Activated naive CD8-positive, alpha-beta T cell treated with anti-CD3 and anti-CD28 coated beads, Interleukin-2, amount 50 U/mL, for 24 hours (primary cell): ENCODE results near the gene ETHE1.

Experiments used
- ATAC-seq: fragments of 150-1000 bp; cut with Tn5 transposase; one replicate; pipeline ENCODE4 v1.10.0; 2021
- DNase-seq: peaks from one replicate; pipeline ENCODE4 v3.0.0; 2021
- H3K27ac Mint-ChIP-seq: one replicate; pipeline ENCODE4 v1.8.0; 2021; ENCODE audit warnings: mild to moderate bottlenecking, mixed read lengths
- H3K27me3 Mint-ChIP-seq: one replicate; pipeline ENCODE4 v1.8.0; 2021; ENCODE audit warnings: mixed read lengths
- H3K36me3 Mint-ChIP-seq: one replicate; pipeline ENCODE4 v1.8.0; 2021; ENCODE audit warnings: low read depth, mixed read lengths
- H3K4me1 Mint-ChIP-seq: one replicate; pipeline ENCODE4 v1.8.0; 2021; ENCODE audit warnings: mixed read lengths
- H3K4me3 Mint-ChIP-seq: one replicate; pipeline ENCODE4 v1.8.0; 2021; ENCODE audit warnings: mild to moderate bottlenecking, moderate library complexity, mixed read lengths
- H3K9me3 Mint-ChIP-seq: one replicate; pipeline ENCODE4 v1.8.0; 2021; ENCODE audit warnings: mixed read lengths

Gene ETHE1

GRCh38 chr19:43499042-43499441, 28.0 kb downstream of the ETHE1 start:
- Mint-ChIP-seq H3K9me3 (no peaks in the 10 kb centered on the region), H3K27ac (no peak overlapping the region), H3K27me3 (no peaks in the 10 kb centered on the region), H3K4me1 (peaks cover 16% of the 10 kb centered on the region), H3K4me3 (no peak overlapping the region), H3K36me3 (peaks cover 6% of the 10 kb centered on the region)
- ATAC-seq (no peak), DNase-seq (no peak)

- Mint-ChIP-seq H3K36me3 (peaks cover 6% of the 10 kb centered on the region), H3K4me1 (peaks cover 12% of the 10 kb centered on the region), H3K27ac (peak overlapping the region; percentile 12), H3K4me3 (no peak overlapping the region), H3K9me3 (no peaks in the 10 kb centered on the region), H3K27me3 (no peaks in the 10 kb centered on the region)
- ATAC-seq, result no peak
- DNase-seq, result no peak
Measured at GRCh38 chr19:43498233-43498842, 28.7 kb downstream of the ETHE1 start.

DNA sequence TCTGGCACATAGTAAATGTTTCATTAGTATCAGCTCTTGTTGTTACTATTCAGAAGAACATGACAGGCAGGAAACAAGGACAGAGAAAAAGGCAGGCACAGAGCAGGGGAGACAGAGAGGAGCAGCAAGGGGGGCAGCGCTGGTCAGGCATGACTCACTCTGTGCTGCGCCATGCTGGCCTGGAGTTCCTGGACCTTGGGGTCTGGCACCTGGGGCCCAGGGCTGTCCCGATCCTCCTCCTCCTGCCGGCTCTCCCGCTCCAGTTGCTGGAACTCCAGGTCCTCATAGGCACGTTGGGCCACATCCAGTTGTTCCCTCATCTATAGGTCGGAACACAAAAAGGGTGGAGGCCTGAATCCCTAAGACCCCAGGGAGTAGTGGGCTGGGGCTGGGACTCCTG, 30.0 kb downstream of the ETHE1 start:
- DNase-seq (no peak), ATAC-seq (no peak)
- Mint-ChIP-seq H3K27ac (no peak overlapping the region), H3K4me3 (no peak overlapping the region), H3K27me3 (no peaks in the 10 kb centered on the region), H3K4me1 (peaks cover 2% of the 10 kb centered on the region), H3K9me3 (no peaks in the 10 kb centered on the region), H3K36me3 (peaks cover 3% of the 10 kb centered on the region)

DNA sequence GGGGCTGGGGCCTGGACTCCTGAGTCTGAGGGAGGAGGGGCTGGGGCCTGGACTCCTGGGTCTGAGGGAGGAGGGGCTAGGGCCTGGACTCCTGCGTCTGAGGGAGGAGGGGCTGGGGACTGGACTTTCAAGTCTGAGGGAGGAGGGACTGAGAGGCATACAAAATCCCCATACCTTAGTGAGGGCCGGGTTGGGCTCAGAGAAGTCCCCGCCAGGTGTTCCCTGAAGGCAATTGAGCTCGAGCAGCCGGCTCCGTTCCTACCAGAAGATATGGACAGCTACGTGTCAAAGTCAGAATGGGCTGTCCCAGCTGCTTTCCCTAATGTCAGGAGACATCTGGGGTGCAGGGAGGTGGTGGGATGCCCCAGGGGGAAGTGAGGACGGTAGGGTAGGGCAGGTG, 31.9 kb downstream of the ETHE1 start:
- DNase-seq, result no peak
- no peak overlapping the region for H3K4me3 Mint-ChIP-seq
- peaks cover under 1% of the 10 kb centered on the region for H3K4me1 Mint-ChIP-seq
- H3K27ac Mint-ChIP-seq, result no peak overlapping the region
- no peak for ATAC-seq
- H3K9me3 Mint-ChIP-seq, result no peaks in the 10 kb centered on the region
- H3K36me3 Mint-ChIP-seq, result peaks cover 3% of the 10 kb centered on the region
- H3K27me3 Mint-ChIP-seq, result no peaks in the 10 kb centered on the region

- Mint-ChIP-seq H3K9me3 (no peaks in the 10 kb centered on the region), H3K36me3 (no peaks in the 10 kb centered on the region), H3K4me3 (no peak overlapping the region), H3K27me3 (no peaks in the 10 kb centered on the region), H3K4me1 (peaks cover 10% of the 10 kb centered on the region), H3K27ac (no peak overlapping the region)
- DNase-seq (no peak), ATAC-seq (no peak)
Measured at GRCh38 chr19:43490759-43491158, 36.2 kb downstream of the ETHE1 start.

DNA sequence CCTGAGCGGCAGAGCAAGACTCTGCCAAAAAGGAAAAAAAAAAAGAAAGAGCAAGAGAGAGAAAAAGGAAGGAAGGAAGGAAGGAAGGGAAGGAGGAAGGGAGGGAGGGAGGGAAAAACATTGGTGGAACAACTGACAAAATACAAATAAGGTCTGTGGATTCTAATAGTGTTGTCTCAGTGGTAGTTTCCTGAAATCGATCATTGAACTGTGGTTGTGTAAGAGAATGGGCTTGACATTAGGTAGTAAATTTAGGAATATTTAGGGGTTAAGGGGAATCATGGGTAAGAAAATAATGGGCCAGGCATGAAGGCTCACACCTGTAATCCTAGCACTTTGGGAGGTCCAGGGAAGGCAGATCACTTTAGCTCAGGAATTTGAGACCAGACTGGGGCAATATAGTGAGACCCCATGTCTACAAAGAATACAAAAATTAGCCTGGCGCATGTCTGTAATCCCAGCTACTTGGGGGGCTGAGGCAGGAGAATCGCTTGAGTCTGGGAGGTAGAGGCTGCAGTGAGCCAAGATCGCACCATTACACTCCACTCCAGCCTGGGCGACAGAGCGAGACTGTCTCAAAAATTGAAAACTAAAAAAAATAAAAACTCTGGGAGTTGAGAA, 36.9 kb downstream of the ETHE1 start:
- Mint-ChIP-seq H3K27me3 (no peaks in the 10 kb centered on the region), H3K36me3 (no peaks in the 10 kb centered on the region), H3K9me3 (no peaks in the 10 kb centered on the region), H3K4me1 (peaks cover 10% of the 10 kb centered on the region), H3K27ac (no peak overlapping the region), H3K4me3 (no peak overlapping the region)
- DNase-seq, result no peak
- ATAC-seq, result no peak

- DNase-seq (no peak), ATAC-seq (no peak)
- Mint-ChIP-seq H3K9me3 (no peaks in the 10 kb centered on the region), H3K27me3 (no peaks in the 10 kb centered on the region), H3K4me1 (peaks cover 10% of the 10 kb centered on the region), H3K4me3 (no peak overlapping the region), H3K27ac (peak overlapping the region; percentile 55), H3K36me3 (no peaks in the 10 kb centered on the region)
Measured at GRCh38 chr19:43489310-43489709, 37.7 kb downstream of the ETHE1 start.

DNA sequence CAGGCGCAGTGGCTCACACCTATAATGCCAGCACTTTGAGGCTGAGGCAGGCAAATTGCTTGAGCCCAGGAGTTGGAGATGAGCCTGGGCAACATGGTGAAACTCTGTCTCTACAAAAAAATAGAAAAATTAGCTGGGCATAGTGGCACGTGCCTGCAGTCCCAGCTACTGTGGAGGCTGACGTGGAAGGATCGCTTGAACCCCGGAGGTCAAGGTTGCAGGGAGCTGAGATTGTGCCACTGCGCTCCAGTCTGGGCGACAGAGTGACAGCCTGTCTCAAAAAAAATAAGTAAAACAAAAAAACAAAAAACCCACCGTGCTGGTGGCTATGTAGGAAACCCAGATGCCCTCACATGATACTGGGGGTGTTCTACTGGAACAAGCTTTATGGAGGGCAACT, 38.8 kb downstream of the ETHE1 start:
- no peak overlapping the region for H3K27ac Mint-ChIP-seq
- no peak overlapping the region for H3K4me3 Mint-ChIP-seq

DNA sequence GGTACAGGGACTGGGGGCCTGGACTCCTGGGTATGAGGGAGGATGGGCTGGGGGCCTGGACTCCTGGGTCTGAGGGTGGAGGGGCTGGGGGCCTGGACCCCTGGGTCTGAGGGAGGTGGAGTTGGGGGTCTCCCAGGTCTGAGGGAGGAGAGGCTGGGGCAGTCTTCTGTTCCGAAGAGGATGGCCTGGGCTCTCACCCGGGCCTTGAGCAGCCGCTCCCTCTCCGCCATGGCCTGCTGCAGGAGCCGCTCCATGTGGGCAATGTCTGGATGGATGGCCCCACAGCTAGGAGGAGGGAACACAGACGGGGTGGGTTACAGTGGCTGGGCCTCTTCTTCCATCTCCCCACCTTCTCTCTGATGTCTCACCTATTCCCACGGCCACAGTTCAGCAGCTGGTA, 40.6 kb downstream of the ETHE1 start:
- no peak for DNase-seq
- Mint-ChIP-seq H3K36me3 (no peaks in the 10 kb centered on the region), H3K27me3 (no peaks in the 10 kb centered on the region), H3K4me3 (no peak overlapping the region), H3K27ac (no peak overlapping the region), H3K9me3 (no peaks in the 10 kb centered on the region), H3K4me1 (peaks cover 10% of the 10 kb centered on the region)
- no peak for ATAC-seq

More for the DNA sequence above, 38.8 kb downstream of the ETHE1 start:
- Mint-ChIP-seq H3K4me1 (peaks cover 10% of the 10 kb centered on the region), H3K36me3 (no peaks in the 10 kb centered on the region), H3K9me3 (no peaks in the 10 kb centered on the region), H3K27me3 (no peaks in the 10 kb centered on the region)
- ATAC-seq (no peak), DNase-seq (no peak)

DNA sequence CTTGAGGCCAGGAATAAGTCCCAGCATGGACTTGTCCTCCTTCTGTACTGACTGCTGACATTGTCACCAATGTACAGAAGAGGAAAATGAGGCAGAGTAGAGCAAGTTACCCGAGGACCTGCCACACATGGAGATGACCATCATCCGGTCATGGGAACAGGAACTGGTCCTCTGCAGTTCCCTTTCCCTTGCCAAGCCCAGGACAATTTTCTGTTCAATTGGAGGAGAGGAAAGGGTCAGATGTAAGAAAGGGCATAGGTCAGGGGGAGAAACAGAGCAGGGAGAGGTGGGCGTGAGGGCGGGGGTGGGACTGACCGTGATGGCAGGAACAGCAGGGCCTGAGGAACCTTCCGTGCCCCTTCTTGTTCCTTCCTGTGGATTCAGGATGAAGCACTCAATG, 41.0 kb downstream of the ETHE1 start:
- Mint-ChIP-seq H3K27ac (no peak overlapping the region), H3K27me3 (no peaks in the 10 kb centered on the region), H3K4me1 (peaks cover 10% of the 10 kb centered on the region), H3K4me3 (no peak overlapping the region), H3K36me3 (peaks cover under 1% of the 10 kb centered on the region), H3K9me3 (no peaks in the 10 kb centered on the region)
- DNase-seq, result no peak
- no peak for ATAC-seq

DNA sequence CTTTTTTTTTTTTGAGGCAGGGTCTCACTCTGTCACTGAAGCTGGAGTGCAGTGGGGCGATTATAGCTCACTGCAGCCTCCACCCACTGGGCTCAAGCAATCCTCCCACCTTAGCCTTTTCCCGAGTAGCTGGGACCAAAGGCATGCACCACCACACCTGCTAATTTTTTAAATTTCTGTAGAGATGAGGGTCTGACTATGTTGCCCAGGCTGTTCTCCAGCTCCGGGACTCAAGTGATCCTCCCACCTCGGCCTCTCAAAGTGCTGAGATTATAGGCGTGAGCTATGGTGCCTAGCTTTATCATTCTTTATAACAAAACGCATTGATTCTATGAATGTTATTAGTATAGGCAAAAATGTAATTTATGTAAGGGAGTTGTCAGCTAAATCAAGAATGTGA, 43.7 kb downstream of the ETHE1 start:
- ATAC-seq (no peak), DNase-seq (no peak)
- H3K4me1 Mint-ChIP-seq, result no peaks in the 10 kb centered on the region
- no peaks in the 10 kb centered on the region for H3K9me3 Mint-ChIP-seq
- H3K27ac Mint-ChIP-seq, result no peak overlapping the region
- no peaks in the 10 kb centered on the region for H3K27me3 Mint-ChIP-seq
- H3K4me3 Mint-ChIP-seq, result no peak overlapping the region
- H3K36me3 Mint-ChIP-seq, result peaks cover 3% of the 10 kb centered on the region

DNA sequence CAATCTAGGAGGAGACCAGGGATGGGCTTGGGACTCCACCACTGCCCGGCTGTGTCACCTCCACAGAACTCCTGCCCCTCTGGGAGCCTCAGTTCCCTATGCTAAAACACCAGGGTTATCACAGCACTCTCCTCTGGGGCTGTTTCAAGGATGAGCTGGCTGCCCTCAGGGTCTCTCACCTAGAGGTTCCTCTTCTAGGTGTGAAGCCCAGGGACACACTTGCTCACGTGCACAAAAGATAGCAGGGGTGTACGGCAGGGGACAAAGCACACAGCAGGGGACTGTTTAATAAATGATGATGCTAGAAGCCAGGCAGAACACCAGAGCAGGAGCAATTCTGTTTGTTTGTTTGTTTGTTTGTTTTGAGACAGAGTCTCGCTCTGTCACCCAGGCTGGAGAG, 44.8 kb downstream of the ETHE1 start:
- DNase-seq (no peak), ATAC-seq (no peak)
- H3K27ac Mint-ChIP-seq, result no peak overlapping the region
- no peaks in the 10 kb centered on the region for H3K4me1 Mint-ChIP-seq
- H3K36me3 Mint-ChIP-seq, result peaks cover 3% of the 10 kb centered on the region
- H3K27me3 Mint-ChIP-seq, result no peaks in the 10 kb centered on the region
- H3K4me3 Mint-ChIP-seq, result no peak overlapping the region
- H3K9me3 Mint-ChIP-seq, result no peaks in the 10 kb centered on the region

DNA sequence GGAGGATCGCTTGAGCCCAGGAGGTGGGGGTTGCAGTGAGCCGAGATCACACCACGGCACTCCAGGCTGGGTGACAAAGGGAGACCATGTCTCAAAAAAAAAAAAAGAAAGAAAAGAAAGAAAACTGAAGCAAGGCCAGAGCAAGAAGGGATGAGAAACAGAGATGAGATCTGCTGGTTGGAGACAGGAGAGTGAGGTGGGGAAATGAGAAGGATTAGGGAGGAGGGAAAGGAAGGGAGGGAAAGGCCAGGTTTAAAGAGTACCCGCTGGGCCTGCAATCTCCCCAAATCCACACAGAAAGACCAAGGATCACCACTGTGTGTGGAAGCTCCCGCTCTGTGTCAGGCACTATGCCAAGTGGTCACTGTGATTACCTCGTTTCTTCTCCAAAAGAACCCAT, 45.3 kb downstream of the ETHE1 start:
- DNase-seq (no peak), ATAC-seq (no peak)
- Mint-ChIP-seq H3K9me3 (no peaks in the 10 kb centered on the region), H3K27ac (no peak overlapping the region), H3K27me3 (no peaks in the 10 kb centered on the region), H3K4me1 (no peaks in the 10 kb centered on the region), H3K4me3 (no peak overlapping the region), H3K36me3 (peaks cover 6% of the 10 kb centered on the region)

- ATAC-seq (no peak), DNase-seq (no peak)
- Mint-ChIP-seq H3K27me3 (no peaks in the 10 kb centered on the region), H3K4me3 (no peak overlapping the region), H3K4me1 (peaks cover 5% of the 10 kb centered on the region), H3K9me3 (no peaks in the 10 kb centered on the region), H3K36me3 (peaks cover 9% of the 10 kb centered on the region), H3K27ac (no peak overlapping the region)
Measured at GRCh38 chr19:43480574-43480973, 46.4 kb downstream of the ETHE1 start.

GRCh38 chr19:43479961-43480561, 46.9 kb downstream of the ETHE1 start:
- Mint-ChIP-seq H3K36me3 (peaks cover 11% of the 10 kb centered on the region), H3K27ac (no peak overlapping the region), H3K27me3 (no peaks in the 10 kb centered on the region), H3K4me3 (no peak overlapping the region), H3K4me1 (peaks cover 10% of the 10 kb centered on the region), H3K9me3 (no peaks in the 10 kb centered on the region)
- DNase-seq (no peak), ATAC-seq (no peak)
